Measurements from ENCODE around the gene DNAJC5.
"Not testable (repeated sequence)": the region's sequence is repeated elsewhere in the genome, so short reads cannot be mapped to it uniquely, and the experiment has no call there.

The DNAJC5 gene

GRCh38 chr20:63876489-63877036 lies 18.4 kb upstream of the DNAJC5 start:
- Histone ChIP-seq H3K36me3 (ENCODE audit: control insufficient read depth, insufficient read depth, low read length) (peaks cover 20% of the 10 kb centered on the region), H3K4me3 (ENCODE audit: low read length) (no peak overlapping the region), H3K4me1 (ENCODE audit: control insufficient read depth, insufficient read depth, low read length) (no peaks in the 10 kb centered on the region), H3K9me3 (ENCODE audit: control insufficient read depth, insufficient read depth, low read length) (no peaks in the 10 kb centered on the region), H3K27ac (ENCODE audit: low read length) (no peak overlapping the region), H3K27me3 (ENCODE audit: control insufficient read depth, insufficient read depth, low read length) (no peaks in the 10 kb centered on the region)
- DNase-seq (ENCODE audit: low read depth, low spot score), result no peak
- WGBS (ENCODE audit: insufficient coverage, insufficient read length), result no CpG with 5 or more reads among the region's 19 CpGs

GRCh38 chr20:63877755-63878470 lies 17.0 kb upstream of the DNAJC5 start:
- no peak for DNase-seq (ENCODE audit: low read depth, low spot score)
- Histone ChIP-seq H3K4me1 (ENCODE audit: control insufficient read depth, insufficient read depth, low read length) (no peaks in the 10 kb centered on the region), H3K27ac (ENCODE audit: low read length) (no peak overlapping the region), H3K27me3 (ENCODE audit: control insufficient read depth, insufficient read depth, low read length) (no peaks in the 10 kb centered on the region), H3K9me3 (ENCODE audit: control insufficient read depth, insufficient read depth, low read length) (no peaks in the 10 kb centered on the region), H3K36me3 (ENCODE audit: control insufficient read depth, insufficient read depth, low read length) (peaks cover 25% of the 10 kb centered on the region), H3K4me3 (ENCODE audit: low read length) (no peak overlapping the region)
- no CpG with 5 or more reads among the region's 32 CpGs for WGBS (ENCODE audit: insufficient coverage, insufficient read length)

DNA sequence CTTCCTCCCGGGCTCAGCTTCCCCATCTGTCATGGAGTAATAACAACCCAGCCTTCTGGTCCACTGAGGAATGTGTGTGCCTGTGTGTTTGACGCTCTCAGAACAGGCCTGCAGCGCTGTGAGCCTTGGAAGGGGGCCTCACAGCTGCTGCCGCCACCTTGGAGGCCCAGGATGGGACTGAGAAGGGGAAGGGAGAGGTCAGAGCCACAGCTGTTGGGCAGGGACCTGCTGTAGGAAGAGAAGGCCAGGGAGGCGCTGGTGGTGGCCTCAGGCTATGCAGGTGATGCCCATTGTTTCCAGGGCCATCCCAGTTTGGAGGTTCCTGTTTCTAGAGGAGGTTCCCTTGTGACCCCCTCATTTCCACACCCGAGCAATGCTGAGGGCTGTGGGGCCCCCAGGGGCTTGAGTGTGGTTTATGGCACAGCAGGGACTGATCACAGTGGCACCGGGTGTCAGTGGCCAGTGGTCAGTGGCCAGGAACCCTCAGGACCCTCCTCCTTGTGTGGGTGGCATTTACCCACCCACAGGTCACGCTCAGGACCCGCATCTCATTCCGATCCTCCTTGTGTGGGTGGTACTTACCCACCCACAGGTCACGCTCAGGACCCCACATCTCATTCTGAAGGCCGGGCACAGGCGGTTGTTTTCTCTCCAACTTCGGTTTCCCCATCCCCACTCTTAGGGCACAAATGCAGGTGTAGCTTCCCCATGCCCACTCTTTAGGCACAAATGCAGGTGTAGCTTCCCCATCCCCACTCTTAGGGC lies 15.8 kb upstream of the DNAJC5 start:
- no peak for DNase-seq (ENCODE audit: low read depth, low spot score)
- Histone ChIP-seq H3K36me3 (ENCODE audit: control insufficient read depth, insufficient read depth, low read length) (peaks cover 28% of the 10 kb centered on the region), H3K4me3 (ENCODE audit: low read length) (no peak overlapping the region), H3K27ac (ENCODE audit: low read length) (no peak overlapping the region), H3K9me3 (ENCODE audit: control insufficient read depth, insufficient read depth, low read length) (no peaks in the 10 kb centered on the region), H3K4me1 (ENCODE audit: control insufficient read depth, insufficient read depth, low read length) (no peaks in the 10 kb centered on the region), H3K27me3 (ENCODE audit: control insufficient read depth, insufficient read depth, low read length) (no peaks in the 10 kb centered on the region)
- no CpG with 5 or more reads among the region's 14 CpGs for WGBS (ENCODE audit: insufficient coverage, insufficient read length)

- H3K4me3 ChIP-seq (ENCODE audit: low read length); H3K27me3 ChIP-seq (ENCODE audit: control insufficient read depth, insufficient read depth, low read length); DNase-seq (ENCODE audit: low read depth, low spot score); H3K9me3 ChIP-seq (ENCODE audit: control insufficient read depth, insufficient read depth, low read length); H3K27ac ChIP-seq (ENCODE audit: low read length); H3K4me1 ChIP-seq (ENCODE audit: control insufficient read depth, insufficient read depth, low read length): not testable (repeated sequence)
- H3K36me3 ChIP-seq (ENCODE audit: control insufficient read depth, insufficient read depth, low read length), result peaks cover 34% of the 10 kb centered on the region
- WGBS (ENCODE audit: insufficient coverage, insufficient read length), result no CpG with 5 or more reads among the region's 13 CpGs
These were observed 14.0 kb upstream of the DNAJC5 start for GRCh38 chr20:63880901-63881300.

- H3K9me3 ChIP-seq (ENCODE audit: control insufficient read depth, insufficient read depth, low read length), result no peaks in the 10 kb centered on the region
- DNase-seq (ENCODE audit: low read depth, low spot score), result no peak
- no peak overlapping the region for H3K27ac ChIP-seq (ENCODE audit: low read length)
- no CpG with 5 or more reads among the region's 19 CpGs for WGBS (ENCODE audit: insufficient coverage, insufficient read length)
- H3K36me3 ChIP-seq (ENCODE audit: control insufficient read depth, insufficient read depth, low read length), result peaks cover 31% of the 10 kb centered on the region
- no peaks in the 10 kb centered on the region for H3K27me3 ChIP-seq (ENCODE audit: control insufficient read depth, insufficient read depth, low read length)
- H3K4me1 ChIP-seq (ENCODE audit: control insufficient read depth, insufficient read depth, low read length), result no peaks in the 10 kb centered on the region
- H3K4me3 ChIP-seq (ENCODE audit: low read length), result no peak overlapping the region
These were observed 13.3 kb upstream of the DNAJC5 start for GRCh38 chr20:63881451-63882226.

- Histone ChIP-seq H3K4me3 (ENCODE audit: low read length) (no peak overlapping the region), H3K9me3 (ENCODE audit: control insufficient read depth, insufficient read depth, low read length) (no peaks in the 10 kb centered on the region), H3K27me3 (ENCODE audit: control insufficient read depth, insufficient read depth, low read length) (no peaks in the 10 kb centered on the region), H3K27ac (ENCODE audit: low read length) (no peak overlapping the region), H3K36me3 (ENCODE audit: control insufficient read depth, insufficient read depth, low read length) (peaks cover 34% of the 10 kb centered on the region), H3K4me1 (ENCODE audit: control insufficient read depth, insufficient read depth, low read length) (no peaks in the 10 kb centered on the region)
- no peak for DNase-seq (ENCODE audit: low read depth, low spot score)
- WGBS (ENCODE audit: insufficient coverage, insufficient read length), result no CpG with 5 or more reads among the region's 28 CpGs
These were observed 12.4 kb upstream of the DNAJC5 start for GRCh38 chr20:63882257-63883200.

DNA sequence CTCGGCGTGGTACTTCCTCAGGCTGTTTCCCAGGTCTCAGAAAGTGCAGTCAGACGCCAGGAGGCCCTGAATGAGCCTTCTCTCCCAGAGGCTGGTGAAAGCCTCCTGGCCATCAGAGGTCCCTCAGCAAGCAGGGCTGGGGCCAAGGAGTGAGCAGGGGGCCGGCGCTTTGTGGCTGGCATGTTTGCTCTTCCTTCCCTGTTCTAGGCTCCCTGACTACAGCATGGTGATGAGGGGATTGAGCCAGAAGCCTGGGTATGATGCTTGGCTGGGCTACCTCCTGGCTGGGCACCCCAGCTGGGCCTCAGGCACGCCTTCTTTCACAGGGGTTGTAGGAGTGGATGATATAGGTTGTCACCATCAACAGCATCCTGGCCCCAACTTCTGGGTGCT lies 11.7 kb upstream of the DNAJC5 start:
- Histone ChIP-seq H3K36me3 (ENCODE audit: control insufficient read depth, insufficient read depth, low read length) (peaks cover 37% of the 10 kb centered on the region), H3K4me1 (ENCODE audit: control insufficient read depth, insufficient read depth, low read length) (no peaks in the 10 kb centered on the region)
- no CpG with 5 or more reads among the region's 6 CpGs for WGBS (ENCODE audit: insufficient coverage, insufficient read length)

DNA sequence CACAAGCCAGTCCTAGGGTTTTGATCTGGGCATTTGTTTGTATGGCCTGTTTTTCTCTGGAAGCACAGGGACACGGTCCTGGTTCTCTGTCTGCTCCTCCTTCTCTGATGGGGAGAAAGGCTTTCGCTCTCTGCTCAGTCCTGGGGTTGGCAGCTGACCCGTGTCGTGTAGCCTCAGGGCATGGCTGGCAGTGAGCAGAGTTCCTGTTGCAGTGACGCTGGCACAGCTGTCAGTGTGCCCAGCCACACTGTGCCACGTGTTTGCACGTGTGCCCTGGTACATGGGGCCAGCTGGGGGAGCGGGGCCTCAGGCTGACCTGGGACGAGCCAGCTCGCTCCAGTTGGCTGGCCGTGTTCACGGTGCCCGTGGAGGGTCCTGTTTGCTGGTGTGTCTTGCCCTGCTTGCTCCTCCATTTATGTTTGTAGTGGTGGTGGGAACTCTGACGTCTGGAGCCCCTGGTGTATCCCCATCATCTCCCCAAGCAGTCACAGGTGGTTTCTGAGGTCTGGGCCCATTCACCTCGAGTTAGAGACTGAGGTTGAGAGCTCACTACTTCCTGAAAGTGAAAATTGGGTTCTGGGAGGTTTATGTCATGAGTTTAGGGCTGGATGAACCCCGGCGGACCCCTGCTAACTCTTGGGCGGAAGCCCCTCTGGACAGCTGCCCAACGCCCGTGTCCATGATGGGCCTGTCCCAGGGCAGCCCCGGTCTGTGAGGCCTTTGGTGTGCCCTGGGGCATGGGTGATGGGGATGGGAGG lies 10.2 kb upstream of the DNAJC5 start:
- Histone ChIP-seq H3K9me3 (ENCODE audit: control insufficient read depth, insufficient read depth, low read length) (no peaks in the 10 kb centered on the region), H3K27me3 (ENCODE audit: control insufficient read depth, insufficient read depth, low read length) (no peaks in the 10 kb centered on the region), H3K36me3 (ENCODE audit: control insufficient read depth, insufficient read depth, low read length) (peaks cover 37% of the 10 kb centered on the region), H3K4me3 (ENCODE audit: low read length) (no peak overlapping the region), H3K27ac (ENCODE audit: low read length) (no peak overlapping the region), H3K4me1 (ENCODE audit: control insufficient read depth, insufficient read depth, low read length) (no peaks in the 10 kb centered on the region)
- no CpG with 5 or more reads among the region's 21 CpGs for WGBS (ENCODE audit: insufficient coverage, insufficient read length)
- DNase-seq (ENCODE audit: low read depth, low spot score), result no peak

More for the DNA sequence above, 11.7 kb upstream of the DNAJC5 start:
- Histone ChIP-seq H3K27ac (ENCODE audit: low read length) (no peak overlapping the region), H3K27me3 (ENCODE audit: control insufficient read depth, insufficient read depth, low read length) (no peaks in the 10 kb centered on the region), H3K4me3 (ENCODE audit: low read length) (no peak overlapping the region), H3K9me3 (ENCODE audit: control insufficient read depth, insufficient read depth, low read length) (no peaks in the 10 kb centered on the region)
- DNase-seq (ENCODE audit: low read depth, low spot score), result no peak

DNA sequence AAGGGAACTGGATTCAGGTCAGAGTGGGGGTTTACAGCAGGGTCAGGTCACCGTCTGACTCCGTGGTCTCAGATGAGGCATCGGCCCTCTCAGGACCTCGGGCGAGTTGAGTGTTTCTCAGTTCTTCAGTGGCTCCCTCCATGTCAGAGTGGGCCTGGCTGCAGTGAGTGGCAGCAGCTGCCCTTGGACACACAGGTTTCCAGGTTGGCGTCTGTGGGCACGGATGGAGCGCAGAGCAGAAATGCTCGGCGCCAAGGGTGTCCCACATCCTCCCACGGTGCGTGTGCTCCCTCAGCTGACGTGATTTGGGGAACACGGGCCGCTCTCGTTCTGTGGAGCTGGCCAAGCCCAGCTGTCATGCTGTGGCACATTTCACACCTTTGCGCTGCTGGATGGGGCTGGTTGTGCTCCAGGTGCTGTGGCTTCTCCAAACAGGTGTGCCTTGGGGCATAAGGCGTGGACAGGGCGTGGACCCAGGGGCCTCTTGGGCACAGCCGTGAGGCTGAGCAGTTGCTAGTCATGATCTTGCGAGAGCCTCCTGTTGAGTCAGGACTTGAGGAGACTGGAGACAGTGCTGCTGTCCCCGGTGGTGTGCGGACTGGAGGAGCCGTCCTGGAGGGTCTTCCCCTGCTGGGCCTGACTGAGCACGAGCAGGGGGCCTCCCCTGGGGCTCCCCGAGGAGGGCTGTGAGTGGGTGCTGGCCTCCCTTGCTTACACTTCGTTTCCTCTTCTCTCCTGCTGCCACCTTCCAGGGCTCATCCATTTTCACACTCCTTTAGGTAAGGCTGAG lies 9.5 kb upstream of the DNAJC5 start:
- H3K4me1 ChIP-seq (ENCODE audit: control insufficient read depth, insufficient read depth, low read length), result no peaks in the 10 kb centered on the region
- H3K27ac ChIP-seq (ENCODE audit: low read length), result no peak overlapping the region
- H3K4me3 ChIP-seq (ENCODE audit: low read length), result no peak overlapping the region
- no CpG with 5 or more reads among the region's 27 CpGs for WGBS (ENCODE audit: insufficient coverage, insufficient read length)
- peaks cover 41% of the 10 kb centered on the region for H3K36me3 ChIP-seq (ENCODE audit: control insufficient read depth, insufficient read depth, low read length)
- DNase-seq (ENCODE audit: low read depth, low spot score), result no peak
- no peaks in the 10 kb centered on the region for H3K27me3 ChIP-seq (ENCODE audit: control insufficient read depth, insufficient read depth, low read length)
- no peaks in the 10 kb centered on the region for H3K9me3 ChIP-seq (ENCODE audit: control insufficient read depth, insufficient read depth, low read length)

Data from iPS DF 6.9 (cell line).